GM19463 (cell line): ENCODE measurements around the gene PDZD4.
"Not testable (repeated sequence)": the region's sequence is repeated elsewhere in the genome, so short reads cannot be mapped to it uniquely, and the experiment has no call there.

Source experiments
- ATAC-seq: cut with Tn5 transposase; IDR thresholded peaks from one replicate; pipeline ENCODE4 v1.9.1; 2021; ENCODE audit warnings: mild to moderate bottlenecking, moderate library complexity; ENCODE audit not compliant: unreplicated experiment

Gene PDZD4

DNA sequence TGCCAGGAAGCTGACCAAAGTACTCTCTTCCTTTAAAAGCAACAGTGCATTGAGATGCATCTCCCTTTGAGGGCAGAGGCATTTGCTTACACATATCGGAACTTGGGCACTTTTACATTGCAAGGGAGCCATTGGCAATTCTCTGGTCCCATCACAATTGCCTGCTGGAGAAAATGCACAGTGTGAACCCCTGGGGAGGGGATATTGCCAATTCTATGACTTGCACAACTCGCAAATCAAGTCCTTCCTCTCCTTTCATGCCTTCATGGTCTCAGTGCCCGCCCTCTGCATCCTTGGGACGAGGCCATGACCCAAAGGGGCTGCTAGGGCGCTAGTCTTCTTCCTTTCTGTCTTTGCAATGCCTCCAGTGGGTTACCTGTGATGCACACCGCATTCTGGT lies 14.9 kb upstream of the PDZD4 start:
- no peak for ATAC-seq

DNA sequence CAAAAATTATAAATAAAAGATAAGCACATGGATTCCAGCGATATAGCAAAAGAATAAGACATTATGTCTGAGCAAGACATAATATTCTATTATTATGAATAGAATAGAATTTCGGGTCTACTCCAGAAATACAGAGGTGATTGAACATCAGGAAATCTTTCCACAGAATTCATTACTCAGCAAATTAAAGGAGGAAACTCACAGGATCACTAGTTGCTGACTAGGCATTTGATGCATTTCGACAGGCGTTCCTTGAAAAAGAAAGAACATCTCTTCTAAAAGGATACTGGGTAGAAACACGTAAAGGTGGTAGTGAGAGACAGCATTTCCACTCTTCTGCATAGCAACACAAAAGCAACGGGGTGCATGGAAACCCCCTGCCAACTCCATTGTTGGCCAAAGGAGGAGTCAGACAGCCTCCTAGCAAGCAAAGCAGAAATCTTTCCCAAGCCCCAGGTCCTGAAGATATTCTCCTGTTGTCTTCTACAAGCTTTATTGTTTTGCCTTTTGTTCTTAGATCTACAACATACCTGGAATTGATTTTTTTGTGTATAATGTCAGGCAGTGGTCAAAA lies 14.3 kb upstream of the PDZD4 start:
- ATAC-seq = no peak

DNA sequence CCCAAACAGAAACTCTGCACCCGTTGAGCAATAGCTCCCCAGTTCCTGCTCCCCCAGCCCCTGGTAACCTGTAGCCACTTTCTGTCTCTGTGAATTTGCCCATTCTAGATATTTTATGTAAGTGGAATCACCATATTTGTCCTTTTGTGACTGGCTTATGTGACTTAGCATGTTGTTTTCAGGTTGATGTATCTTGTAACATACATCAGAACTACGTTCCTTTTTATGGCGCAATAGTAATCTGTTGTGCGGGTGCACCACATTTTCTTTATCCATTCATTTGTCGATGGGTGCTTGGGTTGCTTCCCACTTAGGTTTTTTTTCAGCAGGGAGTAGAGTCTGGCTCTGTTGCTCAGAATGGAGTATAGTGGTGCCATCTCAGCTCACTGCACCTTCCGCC lies 6.6 kb upstream of the PDZD4 start:
- no peak for ATAC-seq

DNA sequence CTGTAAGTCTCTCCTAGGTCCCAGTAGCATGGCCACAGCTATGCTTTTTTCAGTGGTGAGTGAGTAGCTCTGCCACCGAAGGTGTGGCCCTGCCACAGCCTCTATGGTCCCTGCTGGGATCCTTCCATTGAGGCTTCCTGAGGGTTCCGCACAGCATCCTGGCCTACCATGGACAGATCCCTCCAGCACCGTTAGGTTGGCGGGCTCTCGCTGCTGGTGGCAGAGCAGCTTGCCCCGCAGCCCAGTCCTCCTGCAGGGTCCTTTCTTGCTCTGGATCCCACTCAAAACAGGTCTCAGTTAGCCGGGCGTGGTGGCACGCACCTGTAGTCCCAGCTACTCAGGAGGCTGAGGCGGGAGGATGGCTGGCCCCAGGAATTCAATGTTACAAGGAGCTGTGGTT lies 2.4 kb upstream of the PDZD4 start:
- ATAC-seq = no peak

DNA sequence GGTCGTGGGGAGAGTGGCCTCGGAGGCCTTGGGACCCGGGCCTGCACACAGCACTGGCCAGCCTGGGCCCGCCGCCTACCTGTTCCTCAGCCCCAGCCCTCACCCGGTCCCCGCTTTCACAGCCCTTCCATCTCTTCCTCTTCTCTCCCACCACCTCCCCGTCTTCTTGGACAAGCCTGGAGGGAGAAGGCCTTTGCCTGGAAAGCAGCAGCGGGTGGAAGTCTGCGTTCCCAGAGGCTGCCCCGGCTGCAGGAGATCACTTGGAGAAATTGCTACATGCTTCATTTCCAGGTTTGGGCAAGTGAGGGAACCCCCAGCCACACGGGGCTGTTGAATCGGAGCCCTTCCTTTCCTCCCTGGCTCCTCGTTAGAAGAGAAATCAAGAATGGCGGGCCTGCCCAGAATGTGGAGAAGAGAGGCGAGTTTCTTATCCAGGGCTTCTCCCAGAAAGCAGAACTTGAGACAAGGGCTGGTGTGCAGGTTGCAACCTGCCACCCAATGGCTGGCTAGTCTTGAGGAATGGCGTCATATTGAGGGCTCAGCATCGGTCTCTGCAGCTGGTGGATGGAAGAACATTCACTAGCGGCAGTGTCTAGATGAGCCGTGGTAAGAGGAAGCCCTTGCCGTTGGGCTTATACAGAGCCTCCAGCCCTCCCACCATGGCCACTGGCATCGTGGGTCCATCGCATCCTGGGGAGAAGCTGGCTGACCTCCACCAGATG lies 1.2 kb upstream of the PDZD4 start:
- ATAC-seq = no peak

DNA sequence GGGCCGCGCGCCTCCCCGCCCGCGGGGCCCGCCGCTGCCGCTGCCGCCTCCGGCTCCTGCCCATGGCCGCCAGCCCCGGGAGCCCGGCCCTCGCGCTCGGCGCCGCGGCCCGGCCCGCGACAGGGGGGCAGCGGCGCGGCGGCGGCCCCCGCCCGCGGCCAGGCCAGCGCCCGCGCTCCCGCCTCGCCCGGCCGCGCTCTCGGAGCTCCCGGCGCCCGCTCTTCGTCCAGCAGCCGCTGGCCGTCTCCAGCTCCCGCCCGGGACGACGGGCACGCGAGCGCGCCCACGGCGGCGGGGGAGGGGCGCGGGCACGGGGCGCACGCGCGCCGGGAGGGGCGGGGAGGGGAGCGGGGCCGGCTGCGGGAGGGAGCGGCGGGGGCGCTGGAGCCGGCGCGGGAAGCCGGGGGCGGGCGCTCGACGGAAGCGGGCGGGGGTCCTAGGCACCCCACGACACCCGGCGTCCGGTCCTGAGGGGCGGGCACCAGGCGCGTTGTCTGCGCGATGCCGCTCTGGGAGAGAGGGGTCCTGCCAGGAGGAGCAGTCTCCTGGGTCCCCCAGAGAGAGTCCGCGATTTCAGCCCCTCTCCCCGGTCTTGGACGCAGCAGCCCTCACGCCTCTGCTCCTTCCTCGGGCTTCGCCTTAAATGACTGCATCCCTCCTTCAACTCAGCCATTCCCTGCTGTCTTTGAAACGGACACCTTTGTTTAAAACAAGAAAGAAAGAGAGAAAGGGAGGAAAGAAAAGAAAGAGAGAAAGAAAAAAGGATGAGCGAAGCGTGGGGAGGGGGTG lies 490 bp upstream of the PDZD4 start:
- ATAC-seq = no peak

DNA sequence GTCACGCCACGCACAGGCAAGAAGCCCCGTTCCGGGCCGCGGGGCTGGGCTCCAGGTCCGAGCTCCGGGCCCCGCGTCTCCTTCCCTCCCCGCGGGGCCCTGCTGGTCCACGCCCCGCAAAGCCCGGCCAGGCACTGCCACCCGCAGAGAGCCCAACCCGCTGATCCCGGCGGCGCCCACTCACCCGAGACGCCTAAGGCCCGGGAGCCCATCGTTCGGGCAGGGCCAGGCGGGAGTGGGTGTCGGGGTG lies 870 bp downstream of the PDZD4 start:
- ATAC-seq = no peak

DNA sequence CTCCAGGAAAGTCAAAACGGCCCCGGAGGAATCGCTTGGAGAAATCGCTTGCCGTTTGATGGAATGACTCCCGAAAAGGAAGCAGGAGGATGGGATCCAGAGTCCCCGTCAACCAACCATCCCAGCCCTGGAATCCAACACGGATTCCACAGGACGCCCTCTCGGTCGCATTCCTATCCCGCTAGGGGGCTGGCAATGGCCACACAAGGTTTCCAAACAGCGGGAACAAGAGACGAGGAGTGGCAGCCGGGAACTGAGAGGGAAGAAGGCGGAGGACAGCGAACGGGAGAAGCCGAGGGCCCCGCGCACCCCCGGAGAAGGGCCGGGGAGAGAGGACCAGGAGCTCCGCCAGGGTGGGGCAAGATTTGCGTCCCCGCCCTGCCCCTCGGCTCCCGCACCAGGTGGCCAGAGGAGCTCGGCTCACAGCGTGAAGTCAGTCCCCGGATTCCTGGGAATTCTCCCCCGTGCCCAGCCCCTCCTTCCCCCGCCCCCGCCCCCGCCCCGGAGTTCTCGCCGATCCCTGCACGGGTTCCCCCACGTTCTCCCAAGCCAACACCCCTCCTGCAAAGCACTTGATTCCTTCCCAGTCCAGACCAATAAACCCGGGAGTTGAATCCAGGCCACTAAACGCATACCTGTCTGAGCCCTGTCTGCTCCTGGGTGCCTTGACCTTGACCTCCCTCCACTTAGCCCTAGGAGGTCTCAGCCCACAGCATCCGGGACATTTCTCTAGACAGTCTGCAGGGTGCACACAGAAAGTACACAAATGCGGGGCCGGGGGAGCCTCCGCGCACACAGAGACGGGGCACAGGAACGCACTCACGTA lies 1.4 kb downstream of the PDZD4 start:
- ATAC-seq = no peak

DNA sequence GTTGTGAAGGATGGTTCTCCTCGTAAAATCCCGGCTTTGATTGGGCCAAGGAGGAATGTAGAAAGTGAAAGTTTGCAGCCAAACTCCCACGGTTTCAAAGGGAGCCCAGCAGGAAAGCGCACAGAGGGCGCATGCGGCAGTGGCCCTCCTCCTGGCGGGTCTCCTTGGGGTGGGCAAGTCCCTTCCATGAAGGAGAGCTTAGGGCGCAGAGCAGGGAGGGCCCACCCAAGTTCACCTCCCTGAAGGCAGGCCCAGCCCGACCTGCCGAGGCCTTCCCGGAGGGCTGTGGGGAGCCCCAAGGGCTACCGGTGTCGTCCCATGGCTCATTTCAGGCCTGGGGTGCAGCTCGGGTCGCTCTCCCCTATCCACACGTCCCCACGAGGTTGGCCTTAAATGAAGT lies 2.0 kb downstream of the PDZD4 start:
- ATAC-seq = no peak

DNA sequence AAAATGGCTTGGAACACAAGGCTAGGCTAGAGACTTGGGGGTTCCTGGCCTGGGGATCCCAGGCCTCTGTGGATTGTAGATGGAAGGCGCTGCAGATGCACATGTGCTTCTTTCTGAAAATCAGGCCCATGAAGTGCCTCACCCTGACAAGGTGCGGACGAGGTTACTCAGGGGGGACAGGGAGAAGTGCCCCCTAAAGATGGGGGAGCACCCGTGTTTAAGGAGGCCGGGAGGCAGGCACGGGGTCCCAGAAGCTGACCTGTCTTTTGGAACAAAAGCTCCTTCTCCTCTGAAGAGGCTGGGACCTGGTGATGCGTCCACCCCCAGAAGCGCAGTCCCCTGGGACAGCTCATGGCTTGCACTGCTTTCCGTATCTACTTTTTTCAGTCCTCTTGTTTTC lies 2.4 kb downstream of the PDZD4 start:
- no peak for ATAC-seq

DNA sequence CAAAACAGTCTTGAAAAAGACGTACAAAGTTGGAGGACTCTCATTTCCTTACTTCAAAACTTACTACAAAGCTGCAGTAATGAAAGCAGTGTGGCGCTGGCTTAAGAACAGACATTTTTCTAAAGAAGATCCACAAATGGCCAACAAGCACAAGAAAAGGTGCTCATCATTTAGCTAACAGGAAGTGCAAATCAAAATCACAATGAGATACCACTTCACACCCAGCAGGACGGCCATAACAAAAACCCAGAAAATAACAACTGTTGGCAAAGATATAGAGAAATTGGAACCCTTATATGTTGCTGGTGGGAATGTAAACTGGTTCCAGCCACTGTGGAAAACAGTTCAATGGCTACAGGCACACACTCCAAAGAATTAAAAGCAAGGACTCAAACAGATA lies 3.3 kb downstream of the PDZD4 start:
- ATAC-seq = no peak

DNA sequence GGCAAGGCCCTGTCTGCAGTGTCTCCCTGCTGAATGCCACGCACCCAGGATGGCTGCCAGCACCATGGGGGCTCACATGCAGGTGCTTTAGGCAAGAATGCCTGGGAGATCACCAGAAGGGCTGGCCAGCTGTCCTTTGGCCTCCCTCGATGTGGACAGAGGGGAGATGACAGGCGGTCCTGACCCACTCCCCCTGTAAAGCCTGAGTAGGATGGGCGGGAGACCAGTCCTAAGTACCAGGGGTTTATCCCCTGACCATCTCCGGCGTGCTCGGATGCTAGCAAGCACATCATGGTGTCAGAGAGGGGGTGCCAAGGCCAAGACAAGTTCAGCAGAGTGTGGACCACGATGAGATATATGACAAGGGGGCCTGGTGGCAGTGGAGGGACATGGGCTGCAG lies 5.3 kb downstream of the PDZD4 start:
- no peak for ATAC-seq

DNA sequence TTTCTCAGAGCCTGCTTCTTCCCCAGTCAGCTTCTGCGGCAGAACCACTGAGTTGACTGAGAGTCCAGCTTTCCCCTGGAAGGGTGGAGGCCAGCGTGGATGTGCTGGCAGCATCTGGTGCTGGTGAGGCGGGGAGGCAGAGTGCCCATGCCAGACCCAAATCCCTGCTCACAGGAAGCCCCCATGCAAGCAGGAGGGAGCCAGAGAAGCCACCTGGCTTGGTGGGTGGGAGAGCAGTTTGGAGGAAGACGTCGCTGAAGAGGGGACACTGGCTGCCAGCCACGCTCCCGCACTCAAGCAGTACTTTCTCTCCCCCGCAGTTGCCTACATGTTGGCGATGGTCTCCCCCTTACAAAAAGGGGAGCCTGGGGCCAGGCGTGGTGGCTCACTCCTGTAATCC lies 6.0 kb downstream of the PDZD4 start:
- no peak for ATAC-seq

DNA sequence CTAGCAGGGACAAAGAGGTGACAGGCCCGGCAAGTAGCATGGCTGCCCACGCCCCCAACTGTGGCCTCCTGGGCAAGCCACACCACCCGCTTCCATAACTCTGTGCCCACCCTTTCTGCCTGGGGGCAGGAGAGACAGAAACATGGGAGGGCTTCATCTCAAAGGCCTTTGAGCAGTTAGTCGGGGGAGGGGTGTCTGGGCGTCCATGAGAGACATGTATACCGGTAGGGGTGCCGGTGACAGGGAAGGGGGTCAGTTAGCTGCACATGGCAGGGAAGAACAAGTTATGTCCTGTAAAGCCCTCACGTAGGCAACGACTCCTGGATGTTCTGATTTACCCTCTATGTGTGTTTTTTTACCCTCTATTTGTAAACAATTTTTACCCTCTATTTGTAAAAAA lies 9.3 kb downstream of the PDZD4 start:
- no peak for ATAC-seq

DNA sequence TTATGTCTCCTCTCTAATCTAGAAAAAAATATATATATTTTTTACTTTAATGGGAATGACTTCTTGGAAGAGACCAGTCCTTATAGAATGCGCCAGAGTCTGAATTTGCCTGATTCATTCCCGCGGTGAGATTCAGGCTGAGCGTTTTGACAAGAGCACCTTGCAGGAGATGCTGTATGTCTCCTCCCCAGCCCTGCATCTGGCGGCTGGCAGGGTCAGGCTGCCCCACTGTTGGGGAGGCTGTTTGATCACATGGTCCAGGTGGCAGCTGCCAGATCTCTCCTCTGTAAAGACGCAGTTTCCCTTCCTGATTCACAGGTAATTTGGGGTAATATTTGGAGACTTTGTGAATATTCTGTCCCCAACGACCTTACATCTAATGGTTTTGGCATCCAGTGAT lies 9.7 kb downstream of the PDZD4 start:
- ATAC-seq = no peak

DNA sequence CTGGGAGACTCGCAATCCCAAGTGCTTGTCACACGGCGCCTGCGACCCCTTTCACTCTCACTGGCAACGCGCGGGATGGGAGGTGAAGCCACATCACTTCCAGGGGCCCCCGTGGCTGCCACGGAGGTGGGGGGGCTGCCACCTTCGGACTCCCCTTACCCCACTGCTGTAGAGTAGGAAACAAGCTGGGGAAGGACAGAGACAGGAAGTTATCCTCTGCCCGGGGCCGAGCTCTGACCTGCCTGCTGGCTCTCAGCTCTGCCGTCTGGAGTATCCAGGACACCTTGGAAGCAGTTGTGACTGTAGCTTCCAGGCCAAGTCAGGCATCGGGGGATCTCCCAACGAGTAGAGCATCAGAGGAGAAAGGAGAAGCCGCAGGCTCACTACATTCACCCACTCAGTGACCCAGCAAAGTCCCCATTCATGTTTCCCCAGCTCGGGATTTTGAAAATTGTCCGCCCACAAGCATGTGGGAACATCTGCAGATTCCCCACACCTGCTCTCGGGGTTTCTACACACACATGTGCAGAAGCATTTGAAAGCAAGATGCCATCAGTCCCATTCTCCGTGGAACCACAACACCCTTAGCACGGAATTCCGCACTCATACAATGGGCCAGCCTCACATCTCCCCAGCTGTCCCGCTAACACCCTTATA lies 10.8 kb downstream of the PDZD4 start:
- no peak for ATAC-seq

DNA sequence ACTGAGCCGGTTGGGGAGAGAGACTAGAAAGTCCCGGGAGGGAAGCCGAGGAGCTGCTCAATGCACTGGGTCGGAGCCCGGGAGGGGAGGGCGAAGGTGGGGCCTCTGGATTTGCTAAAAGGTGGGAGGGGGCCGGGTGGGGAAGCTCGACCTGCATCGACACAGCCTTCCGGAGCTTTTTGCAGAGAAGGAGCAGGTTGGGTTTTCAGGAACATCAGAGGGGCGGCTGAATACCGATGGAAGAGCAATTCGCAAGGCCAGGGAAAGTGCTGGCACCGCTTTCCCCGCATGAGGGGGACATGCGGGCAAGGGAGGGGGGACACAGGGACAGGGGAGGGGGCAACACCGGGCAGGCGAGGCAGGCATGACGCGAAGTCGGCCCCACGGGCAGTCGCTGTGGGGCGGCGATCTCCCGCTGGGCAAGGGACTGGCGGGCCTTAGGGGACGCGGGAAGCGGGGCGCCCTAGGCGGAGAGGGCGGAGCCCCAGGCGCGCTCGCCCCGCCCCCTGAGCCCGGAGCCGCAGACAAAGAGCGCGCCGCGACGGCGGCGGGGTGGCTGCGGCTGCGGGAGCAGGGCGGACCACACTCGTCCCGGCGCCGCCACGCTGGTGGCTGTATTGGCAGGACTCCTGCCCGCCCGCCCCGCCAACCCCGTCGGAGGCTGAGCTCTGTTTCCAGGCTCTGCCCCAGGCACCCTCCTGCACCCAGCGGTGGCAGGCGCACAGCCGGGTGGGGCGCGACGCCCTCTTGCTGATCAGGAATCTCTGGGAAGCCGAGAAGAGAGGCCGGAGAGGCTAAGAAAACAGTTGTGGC lies 11.6 kb downstream of the PDZD4 start:
- ATAC-seq = no peak

DNA sequence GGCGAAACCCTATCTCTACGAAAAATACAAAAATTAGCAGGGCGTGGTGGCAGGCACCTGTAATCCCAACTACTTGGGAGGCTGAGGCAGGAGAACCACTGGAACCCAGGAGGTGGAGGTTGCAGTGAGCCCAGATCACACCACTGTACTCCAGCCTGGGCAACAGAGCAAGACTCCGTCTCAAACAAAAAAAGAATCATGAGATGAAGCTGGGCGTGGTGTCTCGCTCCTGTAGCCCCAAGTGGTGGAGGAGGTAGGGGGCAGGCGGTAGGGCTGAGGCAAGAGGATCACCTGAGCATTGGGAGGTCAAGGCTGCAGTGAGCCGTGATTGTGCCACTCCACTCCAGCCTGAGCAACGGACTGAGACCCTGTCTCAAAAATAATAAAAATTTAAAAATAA lies 12.3 kb downstream of the PDZD4 start:
- not testable (repeated sequence) for ATAC-seq

DNA sequence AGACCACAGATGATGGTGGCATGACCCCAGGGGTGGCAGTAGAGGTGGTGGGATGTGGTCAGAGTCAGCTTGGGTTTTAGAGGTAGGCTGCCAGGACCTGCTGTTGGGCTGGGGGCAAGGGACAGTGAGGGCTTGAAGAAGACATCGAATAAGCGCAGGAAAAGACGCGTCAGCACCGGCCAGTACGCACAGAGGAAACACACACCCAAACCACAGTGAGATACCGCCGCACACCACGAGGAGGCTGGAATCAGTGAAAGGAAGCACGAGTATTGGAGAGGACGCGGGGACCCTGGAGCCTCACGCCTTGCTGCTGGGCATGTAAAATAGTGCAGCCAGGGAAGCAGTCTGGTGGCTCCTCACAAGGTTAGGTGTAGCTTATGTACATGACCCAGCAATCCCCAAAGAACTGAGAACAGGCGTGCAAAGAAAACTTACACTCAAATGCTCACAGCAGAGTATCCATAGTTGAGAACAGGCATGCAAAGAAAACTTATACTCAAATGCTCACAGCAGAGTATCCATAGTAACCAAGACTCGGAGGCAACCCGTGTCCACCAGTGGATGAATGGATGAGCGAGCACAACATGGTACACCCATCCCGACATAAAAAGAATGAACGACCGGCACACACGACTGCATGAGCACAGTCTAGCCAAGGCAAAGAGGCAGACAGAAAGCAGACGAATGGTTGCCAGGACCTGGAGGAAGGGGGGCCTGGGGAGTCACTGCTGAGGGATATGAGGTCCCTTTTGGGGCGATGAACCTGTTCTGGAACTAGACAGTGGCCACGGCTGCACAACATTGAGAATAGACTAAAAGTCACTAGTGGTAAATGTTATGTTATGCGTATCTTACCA lies 13.3 kb downstream of the PDZD4 start:
- no peak for ATAC-seq
